ENCODE measurements around the gene RGS6.

- no peak for TF ChIP-seq CTCF (IDR thresholded peaks at IDR 0.05)
- TF ChIP-seq POLR2A (IDR thresholded peaks at IDR 0.05; ENCODE audit: low read depth), result no peak
- TF ChIP-seq POLR2AphosphoS5 (IDR thresholded peaks at IDR 0.05), result no peak
- TF ChIP-seq EP300 (IDR thresholded peaks at IDR 0.05), result no peak
These were observed 196.4 kb downstream of the RGS6 start for GRCh38 chr14:72128629-72129028.
